MM.1S (cell line): ENCODE data around the gene GPAT3.

Experiments used
- EZH2 ChIP-seq: fragments of 300-600 bp; sonication (generic); optimal IDR thresholded peaks from 2 replicates; pipeline ENCODE3; 2017; ENCODE audit warnings: low read depth, mild to moderate bottlenecking, antibody characterized with exemption, low read length, mixed read lengths
- EZH2phosphoT487 ChIP-seq: fragments of 300-600 bp; sonication (generic); IDR thresholded peaks from 2 replicates; pipeline ENCODE4 v1.6.1; 2018; ENCODE audit warnings: antibody characterized with exemption, low read length
- TF ChIP-seq, protein P1 (sequence below): fragments of 300-600 bp; sonication (generic); IDR thresholded peaks from 2 replicates; pipeline ENCODE4 v1.5.1; 2016; ENCODE audit warnings: antibody characterized with exemption, low read length, mixed read lengths

DNA sequence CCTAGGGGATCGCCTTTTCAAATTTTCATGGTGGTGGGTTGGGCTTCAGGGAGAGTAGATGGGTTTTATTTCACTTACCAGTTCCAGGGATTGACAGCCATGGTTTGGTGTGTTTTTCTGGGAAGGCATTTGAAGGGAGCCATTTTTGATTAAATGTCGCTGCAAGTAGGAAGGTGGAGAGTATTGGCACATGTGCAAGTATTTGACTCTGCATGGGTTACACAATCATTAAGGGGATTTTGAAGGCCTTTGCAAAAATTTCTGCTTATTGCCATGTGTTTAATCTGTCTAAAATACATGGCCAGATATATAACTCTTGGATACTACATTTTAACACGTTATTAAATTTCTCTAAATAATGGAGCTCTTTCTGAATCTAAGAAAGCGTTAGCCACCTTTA is 55.1 kb downstream of the GPAT3 start:
- TF ChIP-seq, protein P1, sequence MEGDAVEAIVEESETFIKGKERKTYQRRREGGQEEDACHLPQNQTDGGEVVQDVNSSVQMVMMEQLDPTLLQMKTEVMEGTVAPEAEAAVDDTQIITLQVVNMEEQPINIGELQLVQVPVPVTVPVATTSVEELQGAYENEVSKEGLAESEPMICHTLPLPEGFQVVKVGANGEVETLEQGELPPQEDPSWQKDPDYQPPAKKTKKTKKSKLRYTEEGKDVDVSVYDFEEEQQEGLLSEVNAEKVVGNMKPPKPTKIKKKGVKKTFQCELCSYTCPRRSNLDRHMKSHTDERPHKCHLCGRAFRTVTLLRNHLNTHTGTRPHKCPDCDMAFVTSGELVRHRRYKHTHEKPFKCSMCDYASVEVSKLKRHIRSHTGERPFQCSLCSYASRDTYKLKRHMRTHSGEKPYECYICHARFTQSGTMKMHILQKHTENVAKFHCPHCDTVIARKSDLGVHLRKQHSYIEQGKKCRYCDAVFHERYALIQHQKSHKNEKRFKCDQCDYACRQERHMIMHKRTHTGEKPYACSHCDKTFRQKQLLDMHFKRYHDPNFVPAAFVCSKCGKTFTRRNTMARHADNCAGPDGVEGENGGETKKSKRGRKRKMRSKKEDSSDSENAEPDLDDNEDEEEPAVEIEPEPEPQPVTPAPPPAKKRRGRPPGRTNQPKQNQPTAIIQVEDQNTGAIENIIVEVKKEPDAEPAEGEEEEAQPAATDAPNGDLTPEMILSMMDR = no peak
- no peak for TF ChIP-seq EZH2phosphoT487
- no peak for TF ChIP-seq EZH2
